PC-3 (cell line): ENCODE measurements around the gene FARP1. TPM values are rescaled to one million over a fixed set of nuclear protein-coding genes. Genes with fewer than 3 reads are reported as not detected.

ENCODE experiments used
- ATAC-seq: fragments of 200-7000 bp; cut with Tn5 transposase; 2 replicates; pipeline ENCODE4 v1.9.1; 2020; ENCODE audit warnings: mild to moderate bottlenecking, moderate library complexity
- BruUV-seq: library from RNA; stranded (reverse); fragments of 400-500 nt; replicated peaks from 2 replicates; lab custom pipeline; 2021; lab: Mats Ljungman, UMichigan
- CTCF ChIA-PET: fragments of 300-600 bp; sonication (Branson Sonifier 250); formaldehyde crosslinking; loops from one replicate; lab custom pipeline; 2022; ENCODE audit warnings: antibody characterized with exemption; lab: Charles Lee
- POLR2A ChIA-PET: fragments of 300-600 bp; sonication (Branson Sonifier 250); formaldehyde crosslinking; loops from one replicate; lab custom pipeline; 2022; ENCODE audit warnings: antibody characterized with exemption; ENCODE audit not compliant: unreplicated experiment; lab: Charles Lee
- DNase-seq: peaks from one replicate; pipeline ENCODE4 v3.0.0-alpha.2; 2015
- H2AFZ ChIP-seq: fragments of 300-600 bp; sonication (generic); 2 replicates; pipeline ENCODE4 v1.6.0; 2016; ENCODE audit warnings: antibody characterized with exemption, low read length
- H3F3A ChIP-seq: fragments of 300-600 bp; sonication (generic); one replicate; pipeline ENCODE4 v1.6.0; 2017; ENCODE audit warnings: antibody characterized with exemption, low read length, control low read depth, mild to moderate bottlenecking; ENCODE audit not compliant: unreplicated experiment
- H3K27ac ChIP-seq: fragments of 300-600 bp; sonication (generic); 2 replicates; pipeline ENCODE4 v1.5.1; 2016; ENCODE audit warnings: mild to moderate bottlenecking, low read length
- H3K27me3 ChIP-seq: fragments of 300-600 bp; sonication (generic); 2 replicates; pipeline ENCODE4 v1.6.1; 2016; ENCODE audit warnings: low read length, mixed read lengths
- H3K36me3 ChIP-seq: fragments of 300-600 bp; sonication (generic); 2 replicates; pipeline ENCODE4 v1.6.1; 2016; ENCODE audit warnings: low read depth, mixed run types, low read length, mixed read lengths
- H3K4me1 ChIP-seq: fragments of 300-600 bp; sonication (generic); 2 replicates; pipeline ENCODE4 v1.5.1; 2016; ENCODE audit warnings: low read length; ENCODE audit not compliant: insufficient read depth
- H3K4me2 ChIP-seq: fragments of 300-600 bp; sonication (generic); 2 replicates; pipeline ENCODE4 v1.6.0; 2016; ENCODE audit warnings: low read length
- H3K4me3 ChIP-seq: fragments of 300-600 bp; sonication (generic); 2 replicates; pipeline ENCODE4 v1.5.1; 2016; ENCODE audit warnings: mild to moderate bottlenecking, low read length, mixed read lengths
- H3K79me2 ChIP-seq: fragments of 300-600 bp; sonication (generic); 2 replicates; pipeline ENCODE4 v1.6.1; 2017; ENCODE audit warnings: low read length, mixed read lengths
- H3K9ac ChIP-seq: fragments of 300-600 bp; sonication (generic); 2 replicates; pipeline ENCODE4 v1.6.0; 2016; ENCODE audit warnings: mild to moderate bottlenecking, low read length
- H3K9me2 ChIP-seq: fragments of 300-600 bp; sonication (generic); replicated peaks from 2 replicates; pipeline ENCODE4 v1.6.1; 2016; ENCODE audit warnings: mixed run types, low read length, mixed read lengths
- H3K9me3 ChIP-seq: fragments of 300-600 bp; sonication (generic); 2 replicates; pipeline ENCODE4 v1.6.1; 2016; ENCODE audit warnings: low read length, mixed read lengths
- H4K20me1 ChIP-seq: fragments of 300-600 bp; sonication (generic); 2 replicates; pipeline ENCODE4 v1.6.1; 2016; ENCODE audit warnings: low read length, mixed read lengths
- CTCF ChIP-seq: fragments of 300-600 bp; sonication (generic); conservative IDR thresholded peaks from 2 replicates; pipeline ENCODE4 v1.5.1; 2017; ENCODE audit warnings: antibody characterized with exemption, low read depth, mild to moderate bottlenecking, low read length
- EZH2 ChIP-seq: fragments of 300-600 bp; sonication (generic); IDR thresholded peaks from one replicate; pipeline ENCODE4 v1.6.1; 2017; ENCODE audit warnings: antibody characterized with exemption, mild to moderate bottlenecking, low read length; ENCODE audit not compliant: unreplicated experiment
- EZH2phosphoT487 ChIP-seq: fragments of 300-600 bp; sonication (generic); IDR thresholded peaks from 2 replicates; pipeline ENCODE4 v1.6.1; 2018; ENCODE audit warnings: mild to moderate bottlenecking, antibody characterized with exemption, low read length, borderline replicate concordance
- intact Hi-C: fragments of 100-400 bp; cut with micrococcal nuclease; formaldehyde crosslinking; loops from 2 replicates; pipeline ENCODE4 v1.9.0; 2023
- total RNA-seq: library from RNA; depleted of rRNA; stranded (reverse); fragments of >200 nt; gene quantifications from 2 replicates; pipeline ENCODE4 v1.2.3, GENCODE V29; 2014

FARP1 gene
- total RNA-seq, 1 experiment from 2014 or later, result 18.2 TPM

GRCh38 chr13:98286799-98287198, 143.9 kb downstream of the FARP1 start:
- ChIA-PET CTCF (no interaction called here), POLR2A (no interaction called here)
- ATAC-seq, result no peak
- intact Hi-C loops, result no loop called here
- H3K9me3 ChIP-seq, result no peaks in the 10 kb centered on the region
- H3K4me3 ChIP-seq, result no peak overlapping the region
- no peaks in the 10 kb centered on the region for H3K9me2 ChIP-seq
- H2AFZ ChIP-seq, result no peak overlapping the region
- H3F3A ChIP-seq, result no peaks in the 10 kb centered on the region
- BruUV-seq, result no TSS peak
- H3K27ac ChIP-seq, result no peak overlapping the region
- DNase-seq, result no peak
- no peaks in the 10 kb centered on the region for H3K79me2 ChIP-seq
- no peaks in the 10 kb centered on the region for H3K36me3 ChIP-seq
- H4K20me1 ChIP-seq, result no peaks in the 10 kb centered on the region
- TF ChIP-seq EZH2phosphoT487, result no peak
- TF ChIP-seq EZH2, result no peak
- H3K9ac ChIP-seq, result no peak overlapping the region
- no peaks in the 10 kb centered on the region for H3K4me1 ChIP-seq
- H3K4me2 ChIP-seq, result no peak overlapping the region
- no peaks in the 10 kb centered on the region for H3K27me3 ChIP-seq

DNA sequence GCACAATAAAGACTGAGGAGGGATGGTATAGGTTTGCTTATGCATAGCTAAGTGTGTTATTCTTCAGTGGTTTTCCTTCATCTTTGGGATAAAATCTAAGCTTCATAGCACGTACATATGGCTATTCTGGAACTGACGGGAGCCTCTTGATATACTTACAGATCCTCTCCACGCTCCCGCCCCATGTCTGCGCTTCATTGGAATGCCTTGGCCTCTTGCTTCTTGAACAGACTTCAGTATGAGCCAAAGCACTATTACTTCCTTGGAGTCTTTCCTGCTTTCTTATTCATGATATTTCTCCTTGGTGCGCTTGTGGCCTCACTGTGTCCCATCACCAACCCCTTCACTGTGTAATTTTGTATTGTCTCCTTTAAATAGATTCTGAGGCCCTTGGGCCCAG, 145.3 kb downstream of the FARP1 start:
- Histone ChIP-seq H3K9me2 (no peaks in the 10 kb centered on the region), H2AFZ (no peak overlapping the region), H3K4me3 (no peak overlapping the region), H3K9ac (no peak overlapping the region), H3K27me3 (no peaks in the 10 kb centered on the region), H3K36me3 (no peaks in the 10 kb centered on the region), H3K4me1 (no peaks in the 10 kb centered on the region), H4K20me1 (no peaks in the 10 kb centered on the region), H3K79me2 (no peaks in the 10 kb centered on the region), H3K27ac (no peak overlapping the region), H3F3A (no peaks in the 10 kb centered on the region), H3K9me3 (no peaks in the 10 kb centered on the region), H3K4me2 (no peak overlapping the region)
- ChIA-PET POLR2A (no interaction called here), CTCF (no interaction called here)
- TF ChIP-seq CTCF (no peak), EZH2 (no peak), EZH2phosphoT487 (no peak)
- DNase-seq, result no peak
- ATAC-seq, result no peak
- intact Hi-C loops, result no loop called here
- BruUV-seq, result no TSS peak

DNA sequence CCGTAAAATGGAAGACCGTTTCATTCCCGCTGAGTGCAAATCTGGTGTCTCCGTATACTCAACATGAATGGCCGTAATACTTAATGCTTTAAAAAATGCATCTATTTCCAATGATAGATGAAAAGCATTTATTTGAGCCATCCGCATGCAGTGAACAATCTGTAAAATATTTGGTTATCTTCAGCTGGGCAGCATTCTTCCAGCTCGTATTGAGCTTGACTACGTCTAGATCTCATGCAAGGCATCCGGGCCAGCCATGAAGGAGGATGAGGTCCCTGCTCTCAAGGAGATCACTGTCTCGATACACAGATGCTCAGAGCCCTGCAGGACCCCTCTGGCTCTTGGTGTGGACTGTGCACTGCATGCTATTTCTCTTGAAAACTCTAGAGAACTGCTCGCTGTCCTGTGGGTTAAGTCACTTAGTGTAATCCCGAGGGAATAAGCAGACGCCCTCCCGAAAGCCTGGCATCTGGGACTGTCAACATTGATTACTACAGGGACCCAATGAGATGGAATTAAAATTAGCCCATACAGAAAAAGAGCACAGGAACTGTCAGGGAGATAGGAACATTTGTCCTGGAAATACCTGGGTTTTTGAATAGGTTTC, 146.5 kb downstream of the FARP1 start:
- H3K36me3 ChIP-seq, result no peaks in the 10 kb centered on the region
- H3K9me2 ChIP-seq, result no peaks in the 10 kb centered on the region
- H3K9me3 ChIP-seq, result no peaks in the 10 kb centered on the region
- no peak overlapping the region for H3K27ac ChIP-seq
- H3K4me2 ChIP-seq, result no peak overlapping the region
- no peak overlapping the region for H3K4me3 ChIP-seq
- ChIA-PET CTCF (no interaction called here), POLR2A (no interaction called here)
- no peak overlapping the region for H2AFZ ChIP-seq
- ATAC-seq (no peak), DNase-seq (no peak)
- no peaks in the 10 kb centered on the region for H3K79me2 ChIP-seq
- no peak overlapping the region for H3K9ac ChIP-seq
- H3K27me3 ChIP-seq, result no peaks in the 10 kb centered on the region
- intact Hi-C loops, result no loop called here
- no peaks in the 10 kb centered on the region for H3F3A ChIP-seq
- no TSS peak for BruUV-seq
- no peaks in the 10 kb centered on the region for H3K4me1 ChIP-seq
- TF ChIP-seq CTCF (no peak), EZH2phosphoT487 (no peak), EZH2 (no peak)
- no peaks in the 10 kb centered on the region for H4K20me1 ChIP-seq
